Right renal pelvis (tissue), 4 donors: Measurements from ENCODE around the gene FAM50A. TPM values are rescaled to one million over a fixed set of nuclear protein-coding genes. Genes with fewer than 3 reads are reported as not detected.

Experiments used
- DNase-seq, 4 donors: peaks; one replicate each; pipeline ENCODE4 v3.0.0-alpha.2; 2013; ENCODE audit warnings: low read depth in 4 of 4, low spot score in 3 of 4, missing footprints in 1 of 4
- polyA plus RNA-seq, 4 donors: library from polyadenylated mRNA; unstranded; fragments of 120-200 nt; gene quantifications; one replicate each; pipeline ENCODE4 v1.2.1, GENCODE V29; 2013; ENCODE audit not compliant: insufficient read length in 4 of 4

Gene FAM50A
- polyA plus RNA-seq, 4 donors, result 47.2 to 55.8 (median 51.6) TPM

DNA sequence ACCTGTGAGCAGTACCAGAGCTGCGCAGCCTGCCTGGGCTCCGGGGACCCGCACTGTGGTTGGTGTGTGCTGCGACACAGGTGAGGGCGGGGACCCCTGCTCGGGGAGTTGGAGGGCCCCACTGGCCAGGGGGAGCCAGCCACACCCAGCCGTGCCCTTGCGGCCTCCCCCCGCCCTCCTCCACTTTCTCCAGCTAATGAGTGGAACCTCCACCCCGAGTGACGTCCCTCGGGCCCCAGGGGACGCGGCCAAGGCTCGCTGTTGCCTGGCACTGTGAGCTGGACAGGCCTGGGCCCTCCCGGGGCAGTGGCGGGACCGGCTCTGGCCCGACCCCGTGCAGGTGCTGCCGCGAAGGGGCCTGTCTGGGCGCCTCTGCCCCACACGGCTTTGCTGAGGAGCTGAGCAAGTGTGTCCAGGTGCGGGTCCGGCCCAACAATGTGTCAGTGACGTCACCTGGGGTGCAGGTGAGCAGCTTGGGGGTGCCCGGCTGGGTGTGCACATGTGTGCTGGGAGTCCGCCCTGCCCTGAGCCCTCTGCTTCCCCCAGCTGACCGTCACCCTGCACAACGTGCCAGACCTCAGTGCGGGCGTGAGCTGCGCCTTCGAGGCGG, 19.8 kb downstream of the FAM50A start:
- no peak for DNase-seq

DNA sequence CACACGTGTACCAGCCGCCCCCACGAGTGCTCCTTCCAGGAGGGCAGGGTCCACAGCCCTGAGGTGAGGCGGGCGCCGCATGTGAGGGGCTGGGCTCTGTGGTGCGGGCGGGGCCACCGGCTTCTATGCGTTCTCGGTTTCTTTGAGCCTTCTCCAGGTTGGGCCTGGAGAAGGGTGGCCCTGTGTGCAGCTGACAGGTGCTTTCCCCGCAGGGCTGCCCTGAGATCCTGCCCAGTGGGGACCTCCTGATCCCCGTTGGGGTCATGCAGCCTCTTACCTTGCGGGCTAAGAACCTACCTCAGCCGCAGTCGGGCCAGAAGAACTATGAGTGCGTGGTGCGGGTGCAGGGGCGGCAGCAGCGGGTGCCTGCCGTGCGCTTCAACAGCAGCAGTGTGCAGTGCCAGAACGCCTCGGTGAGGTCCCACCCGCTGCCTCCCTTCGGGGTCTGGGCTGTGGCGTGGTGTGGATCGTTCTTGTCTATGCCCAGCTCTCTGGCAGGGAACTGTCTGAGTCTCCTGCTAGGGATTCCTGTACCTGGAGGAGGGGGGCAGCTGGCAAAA, 20.9 kb downstream of the FAM50A start:
- DNase-seq, result no peak

DNA sequence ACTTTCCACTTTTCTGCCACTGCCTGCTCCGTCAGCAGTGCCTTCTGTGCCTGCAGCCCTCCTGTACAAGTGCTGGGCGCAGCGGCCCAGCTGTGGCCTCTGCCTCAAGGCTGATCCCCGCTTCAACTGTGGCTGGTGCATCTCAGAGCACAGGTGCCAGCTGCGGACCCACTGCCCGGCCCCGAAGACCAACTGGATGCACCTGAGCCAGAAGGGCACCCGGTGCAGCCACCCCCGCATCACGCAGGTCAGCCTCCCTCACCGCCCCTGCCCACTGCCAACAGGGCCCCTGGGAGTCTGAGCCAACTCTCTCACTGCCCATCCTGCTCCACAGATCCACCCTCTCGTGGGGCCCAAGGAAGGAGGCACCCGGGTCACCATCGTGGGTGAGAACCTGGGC, 21.7 kb downstream of the FAM50A start:
- no peak for DNase-seq

DNA sequence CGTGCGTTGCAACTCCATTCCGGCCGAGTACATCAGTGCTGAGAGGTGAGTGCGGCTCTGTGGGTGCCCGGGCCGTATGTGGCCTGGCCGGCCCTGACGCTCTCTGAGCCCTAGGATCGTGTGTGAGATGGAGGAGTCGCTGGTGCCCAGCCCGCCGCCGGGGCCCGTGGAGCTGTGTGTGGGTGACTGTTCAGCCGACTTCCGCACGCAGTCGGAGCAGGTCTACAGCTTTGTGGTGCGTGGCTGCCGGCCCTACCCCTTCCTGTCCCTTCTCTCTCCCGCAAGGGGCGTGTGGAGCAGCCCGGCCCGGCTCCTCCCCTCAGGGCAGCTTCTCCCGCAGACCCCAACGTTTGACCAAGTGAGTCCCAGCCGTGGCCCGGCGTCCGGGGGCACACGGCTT, 22.1 kb downstream of the FAM50A start:
- no peak for DNase-seq

DNA sequence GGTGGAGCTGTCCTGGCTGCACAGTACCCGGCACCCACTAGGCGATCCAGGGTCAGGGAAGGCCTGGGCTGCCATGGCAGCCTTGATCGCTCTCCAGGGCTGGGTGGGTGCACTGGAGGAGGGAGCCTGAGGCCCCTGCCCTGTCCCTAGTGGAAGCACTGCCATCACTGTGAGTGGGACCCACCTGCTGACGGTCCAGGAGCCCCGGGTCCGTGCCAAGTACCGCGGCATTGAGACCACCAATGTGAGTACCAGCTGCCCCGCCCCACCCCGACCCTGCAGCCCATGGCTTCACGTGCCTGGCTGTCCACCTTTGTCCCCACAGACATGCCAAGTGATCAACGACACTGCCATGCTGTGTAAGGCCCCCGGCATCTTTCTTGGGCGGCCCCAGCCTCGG, 23.0 kb downstream of the FAM50A start:
- no peak for DNase-seq

DNA sequence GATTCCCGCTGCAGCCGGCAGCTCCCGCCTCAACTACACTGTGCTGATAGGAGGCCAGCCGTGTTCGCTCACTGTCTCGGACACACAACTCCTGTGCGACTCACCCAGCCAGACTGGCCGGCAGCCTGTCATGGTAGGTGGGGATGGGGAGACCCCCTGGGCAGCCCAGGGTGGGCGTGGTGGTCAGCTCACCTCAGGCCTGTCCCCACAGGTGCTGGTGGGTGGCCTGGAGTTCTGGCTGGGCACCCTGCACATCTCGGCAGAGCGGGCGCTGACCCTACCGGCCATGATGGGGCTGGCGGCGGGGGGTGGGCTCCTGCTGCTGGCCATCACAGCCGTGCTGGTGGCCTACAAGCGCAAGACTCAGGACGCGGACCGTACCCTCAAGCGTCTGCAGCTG, 23.6 kb downstream of the FAM50A start:
- DNase-seq, result no peak

DNA sequence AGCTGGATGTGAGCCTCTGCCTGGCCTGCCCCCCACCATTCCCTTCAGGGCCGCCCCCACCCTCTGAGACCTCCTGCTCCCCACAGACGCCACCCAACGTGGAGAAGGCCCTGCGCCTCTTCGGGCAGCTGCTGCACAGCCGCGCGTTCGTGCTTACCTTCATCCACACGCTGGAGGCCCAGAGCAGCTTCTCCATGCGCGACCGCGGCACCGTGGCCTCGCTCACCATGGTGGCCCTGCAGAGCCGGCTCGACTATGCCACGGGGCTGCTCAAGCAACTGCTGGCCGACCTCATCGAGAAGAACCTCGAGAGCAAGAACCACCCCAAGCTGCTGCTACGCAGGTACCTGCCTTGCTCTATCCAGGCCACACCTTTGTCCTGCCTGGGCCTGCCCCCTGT, 24.3 kb downstream of the FAM50A start:
- DNase-seq, result no peak

DNA sequence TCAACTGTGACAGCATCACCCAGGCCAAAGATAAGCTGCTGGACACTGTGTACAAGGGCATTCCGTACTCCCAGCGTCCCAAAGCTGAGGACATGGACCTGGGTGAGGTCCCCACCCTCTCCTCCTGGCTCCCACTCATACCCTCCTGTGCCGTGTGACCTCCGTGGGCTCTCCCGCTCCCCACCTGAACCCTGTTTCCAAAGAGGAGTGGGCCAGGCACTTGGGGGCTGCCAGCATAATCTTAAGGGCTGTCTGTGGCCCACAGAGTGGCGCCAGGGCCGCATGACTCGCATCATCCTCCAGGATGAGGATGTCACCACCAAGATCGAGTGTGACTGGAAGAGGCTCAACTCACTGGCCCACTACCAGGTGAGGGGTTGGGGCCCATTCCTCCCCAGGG, 25.2 kb downstream of the FAM50A start:
- no peak for DNase-seq

DNA sequence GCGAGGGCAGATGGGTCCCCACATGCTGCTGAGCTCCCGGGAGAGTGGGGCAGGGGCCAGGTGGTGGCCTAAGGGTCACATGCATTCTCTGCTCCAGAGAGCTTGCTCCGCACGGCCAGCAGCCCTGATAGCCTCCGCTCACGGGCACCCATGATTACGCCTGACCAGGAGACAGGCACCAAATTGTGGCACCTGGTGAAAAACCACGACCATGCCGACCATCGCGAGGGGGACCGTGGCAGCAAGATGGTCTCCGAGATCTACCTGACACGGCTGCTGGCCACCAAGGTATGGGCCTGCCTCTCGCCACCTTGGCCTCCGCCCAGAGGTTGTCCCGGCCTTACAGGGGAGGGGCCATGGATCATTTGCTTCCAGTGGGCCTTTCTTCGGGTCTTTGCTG, 25.9 kb downstream of the FAM50A start:
- DNase-seq, result no peak

DNA sequence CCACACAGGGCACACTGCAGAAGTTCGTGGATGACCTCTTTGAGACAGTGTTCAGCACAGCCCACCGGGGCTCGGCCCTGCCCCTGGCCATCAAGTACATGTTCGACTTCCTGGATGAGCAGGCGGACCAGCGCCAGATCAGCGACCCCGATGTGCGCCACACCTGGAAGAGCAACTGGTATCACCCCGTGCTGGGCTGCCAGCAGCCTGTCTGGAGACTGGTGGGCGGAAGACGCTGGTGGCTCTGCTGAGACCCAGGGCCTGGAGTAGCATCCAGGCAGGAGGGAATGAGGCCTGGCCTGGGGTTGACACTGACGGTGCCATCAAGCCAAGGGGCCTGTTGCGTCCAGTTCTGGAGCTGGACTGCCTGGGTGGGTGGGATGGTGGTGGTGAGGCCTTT, 26.5 kb downstream of the FAM50A start:
- DNase-seq, result no peak

DNA sequence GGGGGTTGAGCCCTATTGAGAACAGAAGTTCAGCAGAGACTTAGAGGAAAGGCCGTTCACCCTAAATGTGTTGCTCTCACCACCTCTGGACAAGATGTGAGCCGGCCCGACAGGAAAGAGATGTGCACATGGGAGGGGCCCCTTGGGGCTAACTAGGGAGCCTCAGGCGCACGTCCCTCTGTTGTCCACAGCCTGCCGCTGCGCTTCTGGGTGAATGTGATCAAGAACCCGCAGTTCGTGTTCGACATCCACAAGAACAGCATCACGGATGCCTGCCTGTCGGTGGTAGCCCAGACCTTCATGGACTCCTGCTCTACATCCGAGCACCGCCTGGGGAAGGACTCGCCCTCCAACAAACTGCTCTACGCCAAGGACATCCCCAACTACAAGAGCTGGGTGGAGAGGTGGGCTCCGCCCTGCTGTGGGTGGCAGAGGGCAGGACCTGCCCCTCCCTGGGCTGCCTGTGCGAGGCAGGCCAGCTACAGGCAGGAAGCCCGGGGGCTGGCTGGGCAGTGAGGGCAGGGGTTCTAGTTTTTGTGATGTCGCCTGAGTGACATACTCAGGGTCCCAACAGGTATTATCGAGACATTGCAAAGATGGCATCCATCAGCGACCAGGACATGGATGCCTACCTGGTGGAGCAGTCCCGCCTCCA, 27.1 kb downstream of the FAM50A start:
- DNase-seq, result no peak

DNA sequence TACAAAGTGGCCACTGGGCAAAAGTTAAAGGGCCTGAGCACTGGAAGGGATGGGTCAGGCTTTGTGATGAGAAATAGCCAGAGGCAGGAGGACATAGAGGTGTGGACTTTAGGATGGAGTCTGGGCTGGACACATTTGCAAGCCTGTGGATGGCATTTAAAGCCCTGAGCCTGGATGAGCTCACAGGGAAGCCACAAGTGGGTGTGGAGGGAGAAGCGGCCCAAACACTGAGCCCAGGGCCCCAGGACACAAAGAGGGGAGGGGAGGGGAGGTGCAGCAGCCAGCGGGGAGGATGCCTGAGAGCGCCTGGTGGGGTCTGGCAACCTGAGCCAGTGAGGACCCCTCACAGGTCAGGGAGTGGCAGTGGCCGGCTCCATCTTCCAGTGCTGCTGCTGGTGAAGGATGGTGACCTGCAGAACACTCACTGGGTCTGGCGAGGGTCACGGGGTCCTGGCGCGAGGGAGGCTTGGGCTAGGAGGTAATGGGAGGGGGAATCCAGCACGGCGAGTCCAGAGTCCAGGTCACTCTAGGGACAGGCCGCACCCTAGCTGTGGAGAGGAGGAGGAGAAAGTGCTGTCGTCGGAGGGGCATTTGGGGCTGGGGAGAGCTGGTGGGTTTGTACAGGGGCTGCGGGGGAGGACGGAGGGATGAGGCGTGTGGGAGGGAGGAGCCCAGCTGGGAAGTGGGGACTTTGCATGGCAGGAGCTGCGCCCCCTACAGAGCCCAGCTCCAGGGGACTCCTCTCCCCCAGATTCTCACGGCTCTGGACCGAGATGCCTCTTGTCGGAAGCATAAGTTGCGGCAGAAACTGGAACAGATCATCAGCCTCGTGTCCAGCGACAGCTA, 28.1 kb downstream of the FAM50A start:
- no peak for DNase-seq

DNA sequence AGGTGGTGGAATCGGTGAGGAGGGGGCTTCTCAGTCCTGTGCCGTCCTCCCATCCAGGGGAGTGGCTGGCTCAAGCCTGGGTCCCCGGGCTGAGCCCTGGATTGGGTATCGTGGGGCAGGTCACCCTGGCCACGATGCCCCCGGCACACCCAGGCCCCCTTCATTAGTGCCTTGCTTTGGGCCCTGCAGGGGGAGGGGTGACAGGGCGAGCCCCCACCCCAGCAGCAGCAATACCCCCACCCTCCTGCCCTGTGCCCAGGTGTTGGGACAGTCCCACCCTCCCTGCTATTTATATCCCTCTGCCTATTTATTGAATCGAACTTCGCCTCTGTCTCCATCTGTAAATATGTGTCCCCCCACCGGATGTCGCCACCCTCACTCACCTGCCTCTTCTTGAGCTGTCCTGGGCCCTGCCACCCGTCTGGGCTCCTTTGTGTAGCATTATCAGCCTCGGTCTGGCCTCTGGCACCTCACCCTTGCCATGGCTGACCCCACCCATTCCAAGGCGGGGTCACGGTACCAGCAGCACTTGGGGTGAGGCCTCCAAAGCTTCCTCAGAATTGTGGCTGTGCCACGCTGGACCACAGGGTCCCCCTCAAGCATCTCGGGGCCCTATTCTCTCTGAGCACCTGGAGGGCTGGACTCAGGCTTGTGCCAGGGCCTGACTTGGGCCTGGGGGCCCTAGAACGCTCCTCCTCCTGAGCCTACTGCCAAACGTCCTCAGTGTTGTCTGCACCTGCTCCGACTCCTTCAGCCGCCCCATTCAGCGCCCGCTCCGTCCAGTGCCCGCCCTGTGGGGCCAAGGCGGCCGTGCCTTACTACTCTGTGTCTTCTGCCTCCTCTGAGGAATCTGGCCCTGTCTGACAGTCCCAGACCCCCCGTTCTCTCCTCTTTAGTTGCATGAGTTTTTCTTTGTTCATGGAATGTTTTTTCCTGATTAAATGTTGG, 29.0 kb downstream of the FAM50A start:
- no peak for DNase-seq

DNA sequence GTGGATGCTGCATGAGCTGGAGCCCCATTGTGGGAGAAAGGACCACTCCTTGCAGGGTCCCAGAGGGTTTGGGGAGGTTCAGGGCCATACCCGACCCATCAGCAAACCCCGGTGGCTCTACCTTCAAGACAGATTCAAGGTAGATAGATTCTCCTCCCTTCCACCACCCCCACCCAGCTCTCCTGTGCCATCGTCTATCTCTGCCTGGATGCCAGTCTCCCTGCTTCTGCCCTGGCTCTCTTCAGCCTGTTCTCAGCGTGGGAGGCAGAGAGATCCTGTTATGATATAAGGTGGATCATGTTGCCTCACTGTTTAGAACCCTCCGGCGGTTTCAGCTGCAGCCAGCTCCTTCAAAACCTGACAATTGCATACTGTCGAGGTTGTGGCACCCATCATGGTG, 29.7 kb downstream of the FAM50A start:
- no peak for DNase-seq

DNA sequence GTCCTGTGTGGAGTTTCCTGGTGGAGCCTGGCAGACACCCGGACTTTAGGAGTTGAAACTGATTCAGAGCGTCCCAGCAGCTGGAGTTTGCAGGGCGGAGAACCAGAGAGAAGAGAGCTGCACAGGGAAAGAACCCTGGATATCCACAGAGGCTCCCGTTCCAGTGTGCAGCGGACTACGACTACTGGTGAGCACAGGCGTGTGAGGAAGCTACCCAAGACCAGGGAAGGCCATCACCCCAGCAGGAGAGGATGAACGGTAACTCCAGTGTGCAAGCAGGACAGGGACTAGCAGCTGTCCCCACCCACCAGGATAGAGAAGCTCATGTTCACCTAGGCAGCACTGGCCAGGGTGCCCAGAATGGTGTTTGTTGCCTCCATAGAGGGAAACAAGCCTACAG, 32.9 kb downstream of the FAM50A start:
- DNase-seq, result no peak

DNA sequence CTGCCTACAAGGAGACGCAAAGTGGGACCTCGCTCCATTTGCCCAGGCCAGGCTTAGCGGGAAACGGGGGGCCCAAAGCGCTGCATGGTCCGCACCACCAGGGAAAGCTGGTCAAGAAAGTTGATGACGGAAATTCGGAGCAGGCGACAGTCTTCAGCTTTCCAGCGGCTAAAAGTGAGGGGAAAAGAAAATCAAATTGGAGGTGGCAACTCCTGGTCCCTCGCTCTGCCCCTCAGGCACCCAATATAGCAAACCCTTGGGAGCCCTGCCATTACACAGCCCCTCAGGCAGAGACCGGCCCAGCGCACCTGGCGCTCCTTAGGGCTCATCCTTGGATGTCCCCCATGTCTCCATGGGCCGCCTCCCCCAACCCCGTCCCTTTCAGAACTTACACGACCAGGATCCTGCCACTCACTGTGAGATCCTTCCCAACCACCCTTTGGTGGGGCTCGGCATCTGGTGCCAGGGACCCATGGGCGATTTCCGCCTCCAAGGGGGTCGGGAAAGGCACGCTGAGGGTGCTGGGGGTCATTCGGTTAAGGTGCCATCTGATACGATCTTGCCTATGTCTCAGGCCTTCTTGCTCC, 34.0 kb downstream of the FAM50A start:
- no peak for DNase-seq

DNA sequence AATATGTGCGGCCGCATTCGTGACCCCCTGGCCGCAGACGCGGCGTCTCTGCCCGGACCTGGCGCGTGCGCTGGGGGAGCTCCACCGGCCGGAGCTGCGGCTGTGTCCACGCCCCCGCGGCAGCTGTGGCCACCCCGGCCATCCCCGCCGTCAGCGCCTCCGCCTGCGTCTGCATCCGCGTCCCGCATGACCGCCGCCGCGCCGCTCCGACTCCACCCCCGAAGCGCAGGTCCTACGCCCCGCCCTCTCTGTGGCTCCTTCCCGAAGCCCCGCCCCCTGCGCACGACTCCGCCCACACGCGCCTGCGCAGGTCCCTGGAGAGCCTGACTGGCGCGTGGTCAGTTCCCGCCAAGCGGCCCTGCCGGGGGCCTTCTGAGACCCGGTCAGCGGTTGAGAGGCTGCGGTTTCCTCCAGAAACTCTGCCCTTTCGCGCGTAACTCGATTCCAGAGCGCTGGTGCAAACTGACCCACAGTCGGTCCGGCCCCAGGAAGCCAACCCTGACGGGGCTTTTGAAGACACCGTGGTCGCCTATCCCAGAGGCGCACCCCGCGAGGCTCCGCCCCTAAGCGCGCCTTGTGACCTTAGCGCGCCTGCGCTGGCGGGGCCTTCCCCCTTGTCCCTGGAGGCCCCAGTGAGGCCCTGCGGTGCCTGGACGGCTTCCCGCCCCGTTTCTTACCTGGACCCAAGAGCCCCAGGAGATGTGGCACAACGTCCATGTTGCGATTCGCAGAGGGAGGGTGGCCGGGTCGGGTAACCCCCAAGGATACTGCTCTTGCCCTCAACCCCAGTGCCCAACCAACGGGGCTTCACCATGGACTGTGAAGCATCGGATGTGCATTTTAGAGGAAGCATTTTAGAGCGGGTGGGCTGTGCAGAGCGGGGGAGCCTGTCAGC, 35.0 kb downstream of the FAM50A start, which contains the start of gene LAGE3:
Gene LAGE3, minus strand, starts transcription at position 554 of the 895 bp plus-strand sequence. Its CDS starts 366 bp downstream, at position 188.
- DNase-seq, result peak; percentile 71 to 74 (median 72)

DNA sequence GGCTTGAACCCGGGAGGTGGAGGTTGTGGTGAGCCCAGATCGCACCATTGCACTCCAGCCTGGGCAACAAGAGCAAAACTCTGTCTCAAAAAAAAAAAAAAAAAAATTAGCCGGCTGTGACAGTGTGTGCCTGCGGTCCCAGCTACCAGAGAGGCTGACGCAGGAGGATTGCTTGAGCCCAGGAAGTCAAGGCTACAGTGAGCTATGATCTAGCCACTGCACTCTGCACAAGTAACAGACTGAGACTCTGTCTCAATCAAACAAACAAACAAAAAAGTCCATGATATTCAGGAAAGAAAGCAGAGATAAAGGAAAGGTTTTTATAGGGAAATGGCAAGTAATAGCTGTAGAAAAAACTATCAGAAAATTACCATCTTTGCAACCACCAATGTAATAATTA, 37.3 kb downstream of the FAM50A start:
- no peak for DNase-seq
